Measurements from ENCODE around the gene PPIP5K2. TPM values are rescaled to one million over a fixed set of nuclear protein-coding genes. Genes with fewer than 3 reads are reported as not detected.

PPIP5K2 gene
- total RNA-seq, 1 experiment from 2014 or later: 75.6 TPM

- H3K4me3 ChIP-seq (ENCODE audit: low read depth, low read length, poor library complexity, severe bottlenecking): no peak overlapping the region
- no peaks in the 10 kb centered on the region for H3K36me3 ChIP-seq (ENCODE audit: insufficient read depth, low read length, poor library complexity, severe bottlenecking)
- intact Hi-C loops (cut with micrococcal nuclease; ENCODE audit: unreplicated experiment): loop anchor here (10.0 kb wide), 1 partner anchor 183 kb away; no protein-coding TSS in a partner anchor
- H3K27ac ChIP-seq (ENCODE audit: low read depth, low read length, poor library complexity, severe bottlenecking): no peak overlapping the region
- ChIA-PET POLR2A (ENCODE audit: low non-redundant PET) (no interaction called here), CTCF (no interaction called here)
- TF ChIP-seq CTCF (conservative IDR thresholded peaks at IDR 0.05; ENCODE audit: low read depth, low read length) (no peak), EZH2 (IDR thresholded peaks at IDR 0.05; ENCODE audit: borderline replicate concordance, low read depth, low read length, poor library complexity, severe bottlenecking) (no peak)
- DNase-seq (ENCODE audit: low spot score): no peak
- H3K27me3 ChIP-seq (replicated peaks; ENCODE audit: insufficient read depth, low read depth, low read length, poor library complexity): no peaks in the 10 kb centered on the region
- H3K4me1 ChIP-seq (ENCODE audit: insufficient read depth, low read length, poor library complexity, severe bottlenecking): peaks cover 3% of the 10 kb centered on the region
- no TSS peak for BruUV-seq (replicated peaks)
- peaks cover 3% of the 10 kb centered on the region for H3K9me3 ChIP-seq (ENCODE audit: low read depth, low read length, poor library complexity, severe bottlenecking)
Observed at GRCh38 chr5:103228061-103228460, 108.0 kb downstream of the PPIP5K2 start.

- ChIA-PET POLR2A (ENCODE audit: low non-redundant PET) (no interaction called here), CTCF (no interaction called here)
- Histone ChIP-seq H3K27me3 (replicated peaks; ENCODE audit: insufficient read depth, low read depth, low read length, poor library complexity) (no peaks in the 10 kb centered on the region), H3K4me3 (ENCODE audit: low read depth, low read length, poor library complexity, severe bottlenecking) (no peak overlapping the region), H3K27ac (ENCODE audit: low read depth, low read length, poor library complexity, severe bottlenecking) (no peak overlapping the region), H3K4me1 (ENCODE audit: insufficient read depth, low read length, poor library complexity, severe bottlenecking) (peaks cover 3% of the 10 kb centered on the region), H3K36me3 (ENCODE audit: insufficient read depth, low read length, poor library complexity, severe bottlenecking) (no peaks in the 10 kb centered on the region), H3K9me3 (ENCODE audit: low read depth, low read length, poor library complexity, severe bottlenecking) (peaks cover 3% of the 10 kb centered on the region)
- no TSS peak for BruUV-seq (replicated peaks)
- intact Hi-C loops (cut with micrococcal nuclease; ENCODE audit: unreplicated experiment): loop anchor here (10.0 kb wide), 1 partner anchor 184 kb away; no protein-coding TSS in a partner anchor
- DNase-seq (ENCODE audit: low spot score): no peak
- TF ChIP-seq CTCF (conservative IDR thresholded peaks at IDR 0.05; ENCODE audit: low read depth, low read length): no peak
- no peak for TF ChIP-seq EZH2 (IDR thresholded peaks at IDR 0.05; ENCODE audit: borderline replicate concordance, low read depth, low read length, poor library complexity, severe bottlenecking)
Observed at GRCh38 chr5:103228588-103228987, 108.5 kb downstream of the PPIP5K2 start.

GRCh38 chr5:103232393-103232999, 112.4 kb downstream of the PPIP5K2 start:
- no peaks in the 10 kb centered on the region for H3K27me3 ChIP-seq (replicated peaks; ENCODE audit: insufficient read depth, low read depth, low read length, poor library complexity)
- H3K4me3 ChIP-seq (ENCODE audit: low read depth, low read length, poor library complexity, severe bottlenecking): no peak overlapping the region
- BruUV-seq (replicated peaks): no TSS peak
- peak; percentile 66 for DNase-seq (ENCODE audit: low spot score)
- TF ChIP-seq CTCF (conservative IDR thresholded peaks at IDR 0.05; ENCODE audit: low read depth, low read length) (peak; percentile 83), EZH2 (IDR thresholded peaks at IDR 0.05; ENCODE audit: borderline replicate concordance, low read depth, low read length, poor library complexity, severe bottlenecking) (no peak)
- intact Hi-C loops (cut with micrococcal nuclease; ENCODE audit: unreplicated experiment): loop anchor here (1.0 kb wide), 1 partner anchor 243 kb away; no protein-coding TSS in a partner anchor
- peaks cover 3% of the 10 kb centered on the region for H3K9me3 ChIP-seq (ENCODE audit: low read depth, low read length, poor library complexity, severe bottlenecking)
- no peak overlapping the region for H3K27ac ChIP-seq (ENCODE audit: low read depth, low read length, poor library complexity, severe bottlenecking)
- ChIA-PET POLR2A (ENCODE audit: low non-redundant PET) (no interaction called here), CTCF (interaction anchor here (0.5 to 1.4 kb wide), 3 partner anchors 22 to 243 kb away, joined by 3 to 7 read pairs (median 4); no protein-coding TSS in a partner anchor)
- no peaks in the 10 kb centered on the region for H3K4me1 ChIP-seq (ENCODE audit: insufficient read depth, low read length, poor library complexity, severe bottlenecking)
- H3K36me3 ChIP-seq (ENCODE audit: insufficient read depth, low read length, poor library complexity, severe bottlenecking): no peaks in the 10 kb centered on the region

All from A673 (cell line).